C4-2B (cell line): Measurements from ENCODE around the gene ADGRV1.
A peak's percentile ranks its signal among the peaks of the same experiment; 100 is the strongest.

Experiments used
- H3K27ac ChIP-seq: fragments of 450-650 bp; 2 replicates; pipeline ENCODE4 v1.5.1; 2017
- CTCF ChIP-seq: fragments of 450-650 bp; conservative IDR thresholded peaks from 2 replicates; pipeline ENCODE4 v1.5.1; 2017; ENCODE audit warnings: mild to moderate bottlenecking
- ZFX ChIP-seq: fragments of 450-650 bp; IDR thresholded peaks from 2 replicates; pipeline ENCODE4 v1.6.1; 2017

The ADGRV1 gene

GRCh38 chr5:91079037-91079436 lies 520.4 kb downstream of the ADGRV1 start:
- TF ChIP-seq ZFX (no peak), CTCF (no peak)
- peak overlapping the region; percentile 41; the same call in 1 of the 2 replicates for H3K27ac ChIP-seq

GRCh38 chr5:91089758-91090157 lies 531.2 kb downstream of the ADGRV1 start:
- TF ChIP-seq ZFX (no peak), CTCF (no peak)
- no peak overlapping the region for H3K27ac ChIP-seq

GRCh38 chr5:91090995-91091394 lies 532.4 kb downstream of the ADGRV1 start:
- TF ChIP-seq ZFX = no peak
- no peak for TF ChIP-seq CTCF
- no peak overlapping the region for H3K27ac ChIP-seq

- H3K27ac ChIP-seq = no peak overlapping the region
- no peak for TF ChIP-seq ZFX
- no peak for TF ChIP-seq CTCF
These were observed 533.1 kb downstream of the ADGRV1 start for GRCh38 chr5:91091471-91092234.

- H3K27ac ChIP-seq = no peak overlapping the region
- TF ChIP-seq ZFX = no peak
- TF ChIP-seq CTCF = no peak
These were observed 534.5 kb downstream of the ADGRV1 start for GRCh38 chr5:91092859-91093783.

- H3K27ac ChIP-seq = no peak overlapping the region
- TF ChIP-seq CTCF (no peak), ZFX (no peak)
These were observed 536.7 kb downstream of the ADGRV1 start for GRCh38 chr5:91095313-91095712.
